Colonic mucosa (tissue), 4 donors: ENCODE data around the gene TACR1. TPM values are rescaled to one million over a fixed set of nuclear protein-coding genes. Genes with fewer than 3 reads are reported as not detected.
A peak's percentile ranks its signal among the peaks of the same experiment; 100 is the strongest.
"Not testable (repeated sequence)": the region's sequence is repeated elsewhere in the genome, so short reads cannot be mapped to it uniquely, and the experiment has no call there.

Experiments used
- DNase-seq: peaks from one replicate; pipeline ENCODE4 v3.0.0-alpha.2; 2020
- H3K27ac ChIP-seq: fragments of 200-600 bp; one replicate; pipeline ENCODE4 v1.8.0; 2021
- H3K27me3 ChIP-seq: fragments of 200-600 bp; one replicate; pipeline ENCODE4 v1.8.0; 2021
- H3K36me3 ChIP-seq: fragments of 200-600 bp; one replicate; pipeline ENCODE4 v1.8.0; 2021
- H3K4me1 ChIP-seq: fragments of 200-600 bp; one replicate; pipeline ENCODE4 v1.8.0; 2021; ENCODE audit warnings: mild to moderate bottlenecking
- H3K4me3 ChIP-seq: fragments of 200-600 bp; one replicate; pipeline ENCODE4 v1.8.0; 2021
- H3K9ac ChIP-seq, 2 donors: one replicate each; pipeline ENCODE4 v1.7.0; 2013; ENCODE audit warnings: control low read depth in 2 of 2, low read depth in 2 of 2, low read length in 2 of 2
- H3K9me3 ChIP-seq: fragments of 200-600 bp; one replicate; pipeline ENCODE4 v1.8.0; 2021
- CTCF ChIP-seq: fragments of 200-600 bp; IDR thresholded peaks from one replicate; pipeline ENCODE4 v1.8.0; 2022; ENCODE audit warnings: antibody characterized with exemption, mild to moderate bottlenecking
- intact Hi-C: fragments of 100-400 bp; cut with DNase I; formaldehyde crosslinking; loops from one replicate; pipeline ENCODE4 v1.14.1; 2022
- total RNA-seq, 2 donors: library from RNA; stranded (reverse); fragmentation: NEBNext Ultra II Directional in 1 of 2; extraction: Animal tissue kit (Norgen Biotek cat#: 25700) in 1 of 2; gene quantifications; one replicate each; pipeline ENCODE4 v1.2.1, GENCODE V29; 2021
- donor health status: healthy.
- donor health status: DM: no; HTN: no; CAD: no.
- donor health status: DM: no; HTN: no; CAD: no.

TACR1 gene
- total RNA-seq: under 1 TPM in 1 of 2 donors, not detected in 1; 0.37 TPM

- DNase-seq: peak; percentile 48
- Histone ChIP-seq H3K36me3 (no peaks in the 10 kb centered on the region), H3K4me3 (peak within 1 kb of the TSS; percentile 25), H3K9ac (no peak within 1 kb of the TSS), H3K27ac (no peak within 1 kb of the TSS), H3K9me3 (no peaks in the 10 kb centered on the region), H3K4me1 (no peaks in the 10 kb centered on the region), H3K27me3 (peaks cover 51% of the 10 kb centered on the region)
- intact Hi-C loops: no loop called here
- no peak for TF ChIP-seq CTCF
These were observed at the start of gene TACR1 for GRCh38 chr2:75199428-75200011. Gene TACR1 (minus strand): TSS chr2:75199520. CDS start chr2:75198934, 586 bp downstream.

GRCh38 chr2:75248581-75248980, 49.3 kb upstream of the TACR1 start:
- H3K27ac ChIP-seq, H3K9ac ChIP-seq, H3K36me3 ChIP-seq, H3K4me3 ChIP-seq, H3K27me3 ChIP-seq, H3K4me1 ChIP-seq, intact Hi-C loops, H3K9me3 ChIP-seq, DNase-seq: not testable (repeated sequence)

GRCh38 chr2:75246441-75247167, 47.3 kb upstream of the TACR1 start:
- no peak overlapping the region for H3K27ac ChIP-seq
- H3K9ac ChIP-seq: no peak overlapping the region
- intact Hi-C loops: no loop called here
- no peak for TF ChIP-seq CTCF
- H3K4me1 ChIP-seq: no peaks in the 10 kb centered on the region
- no peaks in the 10 kb centered on the region for H3K27me3 ChIP-seq
- no peaks in the 10 kb centered on the region for H3K36me3 ChIP-seq
- no peak overlapping the region for H3K4me3 ChIP-seq
- H3K9me3 ChIP-seq: no peaks in the 10 kb centered on the region
- no peak for DNase-seq

- H3K4me3 ChIP-seq: no peak overlapping the region
- intact Hi-C loops: no loop called here
- H3K9ac ChIP-seq: no peak overlapping the region
- H3K4me1 ChIP-seq: no peaks in the 10 kb centered on the region
- no peak for TF ChIP-seq CTCF
- no peak overlapping the region for H3K27ac ChIP-seq
- H3K9me3 ChIP-seq: no peaks in the 10 kb centered on the region
- H3K36me3 ChIP-seq: no peaks in the 10 kb centered on the region
- no peak for DNase-seq
- no peaks in the 10 kb centered on the region for H3K27me3 ChIP-seq
These were observed 43.9 kb upstream of the TACR1 start for GRCh38 chr2:75243219-75243618.

GRCh38 chr2:75241696-75242095, 42.4 kb upstream of the TACR1 start:
- no peaks in the 10 kb centered on the region for H3K4me1 ChIP-seq
- H3K27ac ChIP-seq: no peak overlapping the region
- DNase-seq: no peak
- H3K9me3 ChIP-seq: no peaks in the 10 kb centered on the region
- H3K27me3 ChIP-seq: no peaks in the 10 kb centered on the region
- no peak for TF ChIP-seq CTCF
- H3K36me3 ChIP-seq: no peaks in the 10 kb centered on the region
- no peak overlapping the region for H3K4me3 ChIP-seq
- intact Hi-C loops: no loop called here
- no peak overlapping the region for H3K9ac ChIP-seq

- Histone ChIP-seq H3K9me3 (no peaks in the 10 kb centered on the region), H3K4me1 (no peaks in the 10 kb centered on the region), H3K27ac (no peak overlapping the region), H3K4me3 (no peak overlapping the region), H3K36me3 (no peaks in the 10 kb centered on the region), H3K27me3 (no peaks in the 10 kb centered on the region), H3K9ac (no peak overlapping the region)
- TF ChIP-seq CTCF: no peak
- DNase-seq: no peak
- intact Hi-C loops: no loop called here
These were observed 39.5 kb upstream of the TACR1 start for GRCh38 chr2:75238670-75239330.
